Muscle of back (tissue), 11 donors: ENCODE data around the gene RUNX2. TPM values are rescaled to one million over a fixed set of nuclear protein-coding genes. Genes with fewer than 3 reads are reported as not detected.
"Not testable (repeated sequence)": the region's sequence is repeated elsewhere in the genome, so short reads cannot be mapped to it uniquely, and the experiment has no call there.

ENCODE experiments used
- DNase-seq, 3 donors: peaks; one replicate each; pipeline versions ENCODE4 v3.0.0 to v3.0.0-alpha.2; 2013
- polyA plus RNA-seq, 10 donors: library from polyadenylated mRNA; unstranded; fragments of 120-200 nt; gene quantifications; one replicate each; pipeline ENCODE4 v1.2.1, GENCODE V29; 2013; ENCODE audit not compliant: insufficient read length in 10 of 10

Gene RUNX2
- polyA plus RNA-seq, 10 donors = 0.45 to 3.0 (median 0.83) TPM

DNA sequence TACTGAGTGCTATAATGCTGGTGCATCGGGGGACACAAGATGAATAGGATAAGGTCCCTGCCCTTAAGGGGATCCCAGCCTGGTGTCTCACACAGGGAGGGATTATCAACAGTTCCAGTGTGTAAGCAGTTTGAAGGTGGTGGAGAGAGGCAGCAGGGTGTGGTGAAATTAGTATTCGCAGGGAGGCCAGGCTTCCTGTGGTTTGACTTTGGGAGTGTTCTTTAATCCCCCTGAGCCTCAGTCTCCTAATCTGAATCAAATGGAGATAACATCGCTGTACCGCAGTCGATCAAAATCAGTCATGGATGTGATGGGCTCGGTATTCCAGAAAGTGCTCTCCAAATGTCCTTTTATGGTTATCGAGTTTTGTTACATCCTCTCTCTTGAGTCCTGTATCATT, 337.7 kb downstream of the RUNX2 start:
- no peak for DNase-seq

DNA sequence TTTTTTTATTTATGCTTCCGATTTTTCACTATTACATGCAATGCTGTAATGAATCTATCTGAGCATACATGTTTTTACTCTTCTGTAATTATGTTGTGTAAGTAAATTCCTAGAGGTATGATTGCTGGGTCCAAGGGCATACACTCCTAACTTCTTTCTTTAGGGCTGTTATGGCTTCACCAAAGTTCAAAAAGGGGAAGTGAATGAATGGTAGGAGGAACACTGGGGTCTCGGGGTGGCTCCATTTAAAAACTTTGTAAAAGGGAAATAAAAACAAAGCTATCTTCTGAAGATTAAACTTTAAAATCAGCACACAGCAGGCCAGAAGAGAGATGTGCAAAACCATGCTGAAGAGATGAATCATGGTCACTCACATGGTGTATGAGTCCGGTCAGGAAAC, 338.7 kb downstream of the RUNX2 start:
- DNase-seq = no peak

- peak in 1 of 3 donors; percentile 66 for DNase-seq
Measured at GRCh38 chr6:45667300-45667699, 339.2 kb downstream of the RUNX2 start.

GRCh38 chr6:45667766-45668165, 339.6 kb downstream of the RUNX2 start:
- DNase-seq = no peak

DNA sequence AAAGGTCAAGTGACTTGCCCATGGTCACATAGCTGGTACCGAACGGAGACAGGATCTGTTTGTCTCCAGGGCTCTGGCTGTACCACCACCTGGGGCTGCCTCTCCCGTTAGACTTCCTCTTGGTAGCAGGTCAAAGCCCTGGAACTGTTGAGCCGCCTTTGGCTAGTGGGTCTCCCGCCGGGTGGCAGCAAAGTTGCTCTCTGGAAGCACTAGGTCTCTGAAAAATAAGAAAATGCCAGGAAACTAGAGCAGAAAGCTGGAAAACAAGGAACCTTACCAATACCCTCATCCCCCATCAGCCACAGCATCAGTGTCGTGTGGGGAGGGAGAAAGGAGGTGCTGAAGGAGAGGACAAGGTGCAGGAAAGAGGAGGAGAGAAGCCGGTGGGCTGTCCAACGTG, 340.6 kb downstream of the RUNX2 start:
- DNase-seq = no peak

GRCh38 chr6:45673167-45673566, 345.0 kb downstream of the RUNX2 start:
- DNase-seq = not testable (repeated sequence)

DNA sequence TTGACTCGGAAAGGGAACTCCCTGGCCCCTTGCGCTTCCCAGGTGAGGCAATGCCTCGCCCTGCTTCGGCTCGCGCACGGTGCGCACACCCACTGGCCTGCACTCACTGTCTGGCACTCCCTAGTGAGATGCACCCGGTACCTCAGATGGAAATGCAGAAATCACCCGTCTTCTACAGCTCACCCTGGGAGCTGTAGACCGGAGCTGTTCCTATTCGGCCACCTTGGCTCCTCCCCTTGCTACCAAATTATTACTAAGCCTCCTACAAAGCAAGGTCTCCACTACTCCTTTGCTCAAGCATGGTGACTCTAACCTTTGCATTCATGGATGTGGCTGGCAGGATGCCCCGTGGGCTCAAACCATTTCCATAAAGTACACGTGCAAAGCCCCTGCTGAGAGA, 347.0 kb downstream of the RUNX2 start:
- DNase-seq = not testable (repeated sequence)

DNA sequence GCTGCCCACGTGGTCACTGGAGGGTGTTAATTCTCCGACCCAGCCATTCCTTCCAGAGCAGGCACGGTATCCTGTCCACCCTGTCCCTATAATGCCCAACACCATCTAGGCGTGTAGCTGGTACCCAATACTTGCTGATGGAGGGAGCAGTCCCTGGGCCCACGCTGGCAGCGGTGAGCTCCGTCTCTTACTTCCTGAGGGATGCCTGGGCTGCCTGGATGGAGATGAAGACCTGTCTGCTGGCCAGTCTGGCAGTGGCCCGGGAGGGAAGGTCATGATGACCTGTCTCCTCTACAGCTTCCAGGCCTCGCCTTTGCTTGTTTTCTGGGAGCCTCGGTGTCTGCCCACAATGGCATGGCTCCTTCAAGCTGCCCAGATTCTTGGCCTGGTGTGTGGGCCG, 347.5 kb downstream of the RUNX2 start:
- DNase-seq = no peak

DNA sequence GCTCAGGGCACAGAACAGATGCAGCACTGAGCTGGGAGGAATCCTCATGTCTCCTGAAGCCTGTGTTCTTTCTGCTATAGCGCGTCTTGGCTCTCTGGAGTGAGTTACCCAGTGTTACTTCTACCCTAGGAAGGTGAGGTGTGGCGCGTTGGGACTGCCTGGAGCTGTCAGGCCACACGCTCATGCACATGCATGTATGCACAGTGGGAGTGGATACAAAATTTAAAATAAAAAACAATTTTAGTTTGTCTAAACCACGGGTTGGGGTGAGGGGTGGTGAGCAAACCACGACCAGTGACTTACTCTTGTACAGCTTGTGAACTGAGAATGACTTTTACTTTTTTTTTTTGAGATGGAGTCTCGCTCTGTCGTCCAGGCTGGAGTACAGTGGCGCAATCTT, 348.2 kb downstream of the RUNX2 start:
- DNase-seq = no peak

- peak in 2 of 3 donors; percentile 25 to 75 for DNase-seq
Measured at GRCh38 chr6:45677381-45678284, 349.5 kb downstream of the RUNX2 start.

GRCh38 chr6:45678285-45678607, 350.1 kb downstream of the RUNX2 start:
- peak in 1 of 3 donors; percentile 13 for DNase-seq

- DNase-seq = no peak
Measured at GRCh38 chr6:45679163-45679562, 351.0 kb downstream of the RUNX2 start.

DNA sequence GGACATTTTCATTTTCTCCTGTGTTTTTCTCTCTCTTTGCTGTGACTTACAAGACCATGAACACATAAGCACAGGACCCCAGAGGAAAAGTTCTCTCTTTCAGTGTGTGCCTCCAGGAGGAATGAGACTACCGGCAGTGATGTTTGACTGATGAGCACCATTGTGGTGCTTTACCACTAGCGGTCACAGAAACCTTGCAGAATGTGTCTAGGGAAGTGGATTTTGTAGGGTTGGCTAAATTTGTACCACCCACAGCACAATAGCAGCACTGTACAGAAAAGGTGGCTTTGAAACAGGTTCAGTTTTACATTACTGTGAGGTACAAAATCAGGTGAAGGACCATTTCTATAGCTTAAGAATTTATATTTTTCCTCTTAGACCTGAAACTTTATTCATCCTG, 351.5 kb downstream of the RUNX2 start:
- no peak for DNase-seq

DNA sequence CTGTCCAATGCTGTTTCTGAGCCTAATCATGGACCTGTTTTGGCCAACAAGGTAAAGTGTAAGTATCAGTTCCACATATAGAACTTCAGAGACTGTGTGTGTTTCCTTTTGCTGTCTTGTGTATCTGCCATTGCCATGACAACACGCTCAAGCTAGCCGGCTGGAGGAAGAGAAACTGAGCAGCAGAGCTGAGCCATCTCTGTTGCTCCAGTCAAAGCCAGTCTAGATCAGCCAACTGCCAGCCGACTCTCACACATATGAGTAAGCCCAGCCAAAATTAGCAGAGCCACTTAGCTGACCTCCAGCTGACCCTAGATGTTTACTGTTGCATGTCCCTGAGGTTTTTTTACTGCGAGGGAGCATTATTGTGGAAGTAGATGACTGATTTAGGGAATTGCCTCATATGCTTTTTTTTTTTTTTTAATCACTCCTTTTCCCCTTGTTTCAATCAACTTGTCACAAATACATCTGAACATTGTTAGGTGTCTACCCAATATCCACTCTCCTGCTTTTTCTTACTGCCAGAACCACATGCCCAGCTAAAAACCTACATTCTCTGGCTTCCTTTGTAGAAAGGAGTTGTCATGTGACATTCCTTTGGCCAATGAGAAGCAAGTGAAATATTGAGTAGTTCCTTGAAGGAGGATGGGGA, 353.9 kb downstream of the RUNX2 start:
- DNase-seq = peak in 1 of 3 donors; percentile 24

DNA sequence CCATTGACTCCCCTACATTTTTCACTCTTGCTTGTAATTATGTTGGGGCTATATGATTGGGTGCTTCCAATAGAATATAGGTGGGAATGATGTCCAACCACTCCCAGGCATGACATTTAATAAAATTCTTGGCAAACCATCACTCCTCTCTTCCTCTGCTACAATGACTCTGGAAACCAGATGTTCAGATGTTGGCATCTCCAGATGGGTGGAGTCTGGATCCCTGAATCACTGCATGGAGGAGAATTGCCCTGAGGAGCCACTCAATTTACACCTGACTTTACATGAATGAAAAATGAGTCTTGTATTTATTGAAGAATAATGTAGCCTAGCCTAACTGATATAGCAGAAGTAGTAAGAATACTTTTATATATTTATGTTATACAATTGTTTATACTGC, 356.3 kb downstream of the RUNX2 start:
- DNase-seq = no peak

DNA sequence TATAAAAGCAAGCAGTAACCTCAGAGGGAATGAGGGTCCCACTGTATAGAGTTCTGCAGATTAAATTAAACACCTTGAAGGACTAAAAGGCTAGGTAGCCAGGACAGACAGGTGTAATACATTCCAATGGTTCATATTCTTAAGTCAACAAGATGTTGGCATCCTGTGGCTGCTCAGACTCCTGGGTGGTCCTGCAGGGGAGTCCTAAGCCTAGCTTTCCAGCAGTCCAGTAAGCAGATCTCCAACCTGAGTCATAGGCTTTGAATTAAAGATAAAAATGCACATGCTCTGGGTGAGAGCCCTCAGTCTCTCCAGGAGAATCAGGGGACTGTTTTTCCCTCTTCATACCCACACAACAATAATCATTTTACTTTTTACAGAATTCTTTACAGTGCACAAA, 356.9 kb downstream of the RUNX2 start:
- DNase-seq = no peak

- DNase-seq = no peak
Measured at GRCh38 chr6:45686841-45687569, 358.9 kb downstream of the RUNX2 start.

DNA sequence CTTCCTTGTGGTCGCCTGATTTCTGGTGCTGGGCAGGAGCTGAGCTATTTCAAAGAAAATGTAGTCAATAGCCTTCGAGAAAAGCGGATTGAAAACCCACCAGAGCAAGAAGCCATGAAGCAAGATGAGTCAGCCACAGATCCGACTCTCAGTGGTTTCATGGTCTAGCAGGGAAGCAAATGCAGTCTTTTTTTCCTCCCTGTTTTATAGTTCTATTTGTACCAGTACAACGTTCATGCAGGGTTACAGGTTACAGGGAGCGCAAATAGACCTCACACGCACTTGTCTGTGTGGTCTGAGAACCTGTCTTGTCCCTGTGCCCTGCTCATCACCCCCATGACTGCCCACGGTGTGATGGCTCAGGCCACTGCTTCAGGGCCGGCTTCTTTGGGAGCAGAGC, 359.4 kb downstream of the RUNX2 start:
- no peak for DNase-seq

DNA sequence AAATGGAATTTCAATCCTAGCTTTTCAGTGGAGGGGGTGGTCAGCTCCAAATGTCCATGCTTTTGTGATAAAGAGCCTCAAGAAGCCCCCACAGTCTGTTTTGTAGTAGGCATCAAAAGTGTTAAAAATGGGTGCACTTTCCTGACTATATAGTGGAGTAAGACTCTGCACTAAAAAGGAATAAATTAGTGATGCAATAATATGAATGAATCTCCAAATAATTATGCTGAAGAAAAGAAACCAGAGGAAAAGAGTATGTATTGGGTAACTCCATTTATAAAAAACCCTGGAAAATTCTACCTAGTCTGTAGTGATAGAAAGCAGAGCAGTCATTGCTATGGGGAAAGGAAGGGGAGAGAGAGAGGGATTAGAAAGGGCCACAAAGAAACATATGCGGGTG, 360.1 kb downstream of the RUNX2 start:
- no peak for DNase-seq

DNA sequence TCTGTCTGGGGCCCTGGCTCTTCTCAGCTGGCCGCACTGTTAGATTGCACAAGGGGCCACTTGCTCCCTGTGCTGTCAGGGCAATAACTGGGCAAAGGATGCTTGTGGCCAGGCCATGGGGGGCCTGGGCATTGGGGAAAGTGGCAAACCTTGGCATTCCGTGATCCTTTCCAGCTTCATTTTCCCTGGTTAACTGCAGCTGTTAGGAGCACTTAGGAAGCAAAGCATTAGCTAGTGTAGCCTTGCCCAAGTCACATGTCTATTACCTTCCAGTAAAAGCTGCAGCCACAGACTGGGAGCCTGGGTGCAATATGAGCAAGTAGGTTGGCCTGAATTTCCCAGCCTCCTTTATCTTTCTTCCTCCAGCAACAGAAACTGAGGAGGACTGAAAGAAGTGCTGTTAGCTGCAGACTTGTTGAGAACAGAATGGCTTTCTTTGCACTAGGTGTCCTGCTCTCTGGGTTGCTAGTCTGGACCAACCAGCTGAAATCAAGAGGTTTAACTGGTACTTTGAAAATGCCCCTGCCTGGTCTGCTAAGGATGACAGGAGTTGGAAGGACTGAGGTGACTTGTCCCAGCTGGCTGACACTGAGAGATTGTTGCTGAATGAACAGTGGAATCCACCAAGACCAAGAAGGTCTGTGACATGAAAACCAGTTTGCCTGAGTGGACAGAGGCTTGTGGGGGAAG, 361.9 kb downstream of the RUNX2 start:
- no peak for DNase-seq

GRCh38 chr6:45690846-45691245, 362.7 kb downstream of the RUNX2 start:
- no peak for DNase-seq

- DNase-seq = no peak
Measured at GRCh38 chr6:45691426-45691825, 363.3 kb downstream of the RUNX2 start.
